H1 (cell line): Measurements from ENCODE around the gene LAMB3. TPM values are rescaled to one million over a fixed set of nuclear protein-coding genes. Genes with fewer than 3 reads are reported as not detected.

Experiments used
- CBX5 ChIP-seq: fragments of 300-800, 300-1000 bp; sonication (generic); IDR thresholded peaks from 2 replicates; pipeline ENCODE4 v1.7.1; 2016; ENCODE audit warnings: antibody characterized with exemption, low read length, low read depth
- JUND ChIP-seq: IDR thresholded peaks from 2 replicates; pipeline ENCODE4 v1.6.1; 2011; ENCODE audit warnings: mild to moderate bottlenecking, improper control_type of control experiment, low read length
- MAX ChIP-seq: IDR thresholded peaks from 2 replicates; pipeline ENCODE4 v1.6.1; 2012; ENCODE audit warnings: inconsistent platforms
- RXRA ChIP-seq: IDR thresholded peaks from 2 replicates; pipeline ENCODE4 v1.6.1; 2011; ENCODE audit warnings: low read depth, mild to moderate bottlenecking, low read length, moderate library complexity; ENCODE audit not compliant: insufficient read depth
- SAP30 ChIP-seq: fragments of 300-600 bp; sonication (generic); IDR thresholded peaks from 2 replicates; pipeline ENCODE4 v1.7.1; 2012; ENCODE audit warnings: low read length, moderate library complexity, mild to moderate bottlenecking, inconsistent platforms; ENCODE audit not compliant: insufficient read depth, insufficient replicate concordance
- SRF ChIP-seq: IDR thresholded peaks from 2 replicates; pipeline ENCODE4 v1.6.1; 2011; ENCODE audit warnings: mild to moderate bottlenecking, low read depth, low read length, moderate library complexity
- TBP ChIP-seq: IDR thresholded peaks from 2 replicates; pipeline ENCODE4 v1.6.1; 2011; ENCODE audit warnings: low read depth, low read length, improper control_type of control experiment
- polyA plus RNA-seq, 7 experiments: library from polyadenylated mRNA; depleted of rRNA in 3 of 7; stranded (reverse) in 5 of 7; unstranded in 2 of 7; fragments of >200 nt in 5 of 7; fragments of 200-250 nt in 2 of 7; gene quantifications; 1 replicate in 5 of 7; 2 replicates in 1 of 7; 4 replicates in 1 of 7; pipeline versions ENCODE4 v1.2.1 to v1.2.3, GENCODE V29; 2011 to 2013; ENCODE audit warnings: missing spikeins in 2 of 7, mixed read lengths in 2 of 7
- total RNA-seq: library from RNA; stranded (reverse); fragmentation: NEBNext Ultra II Directional; extraction: Animal tissue kit (Norgen Biotek cat#: 25700); gene quantifications from 2 replicates; pipeline ENCODE4 v1.2.1, GENCODE V29; 2021

Gene LAMB3
- total and polyA plus RNA-seq, 2 of the 8 experiments (the other 6 are each of a cell fraction or from before 2014, with no cell fraction given): 0.45 to 0.50 TPM

- TF ChIP-seq SRF (no peak), CBX5 (no peak), JUND (no peak), TBP (no peak), SAP30 (no peak), RXRA (no peak), MAX (no peak)
These were observed 18.1 kb downstream of the LAMB3 start (continued) for GRCh38 chr1:209634005-209634737.
